Activated T-cell treated with anti-CD3 and anti-CD28 coated beads, Interleukin-2, amount 50 U/mL, for 1 hour (primary cell): ENCODE data around the gene LOXHD1.

Experiments used
- DNase-seq: peaks from one replicate; pipeline ENCODE4 v3.0.0-alpha.2; 2020

Gene LOXHD1

GRCh38 chr18:46439037-46439436, 218.0 kb downstream of the LOXHD1 start:
- DNase-seq: no peak

- no peak for DNase-seq
Measured at GRCh38 chr18:46437061-46437460, 220.0 kb downstream of the LOXHD1 start.

- no peak for DNase-seq
Measured at GRCh38 chr18:46436621-46437020, 220.4 kb downstream of the LOXHD1 start.

- no peak for DNase-seq
Measured at GRCh38 chr18:46435031-46435430, 222.0 kb downstream of the LOXHD1 start.

GRCh38 chr18:46434629-46435028, 222.4 kb downstream of the LOXHD1 start:
- no peak for DNase-seq

- DNase-seq: no peak
Measured at GRCh38 chr18:46433121-46433826, 223.7 kb downstream of the LOXHD1 start.

GRCh38 chr18:46431522-46432171, 225.4 kb downstream of the LOXHD1 start:
- no peak for DNase-seq

- DNase-seq: no peak
Measured at GRCh38 chr18:46429649-46430224, 227.3 kb downstream of the LOXHD1 start.

- DNase-seq: no peak
Measured at GRCh38 chr18:46429130-46429529, 227.9 kb downstream of the LOXHD1 start.

GRCh38 chr18:46428368-46428767, 228.7 kb downstream of the LOXHD1 start:
- no peak for DNase-seq

GRCh38 chr18:46427216-46427995, 229.6 kb downstream of the LOXHD1 start:
- DNase-seq: no peak
